Melanocyte of skin (primary cell): ENCODE results near the gene ZIK1. TPM values are rescaled to one million over a fixed set of nuclear protein-coding genes. Genes with fewer than 3 reads are reported as not detected.

Experiments
- total RNA-seq, 2 donors: library from RNA; depleted of rRNA; stranded (reverse); fragments of >200 nt; gene quantifications; 2 replicates each; pipeline ENCODE4 v1.2.3, GENCODE V29; 2012

Gene ZIK1
- total RNA-seq, result 10 to 100 TPM in 1 of 2 donors, 1 to 10 TPM in 1; 9.3 to 14.7 TPM

GRCh38 chr19:57583521-57584416, at the start of gene ZIK1:
ZIK1 (plus strand) TSS chr19:57584145; CDS start chr19:57584357, 212 bp downstream.

GRCh38 chr19:57559404-57560025, 24.4 kb upstream of the ZIK1 start, which contains the start of gene ZNF550:
ZNF550 (minus strand) TSS chr19:57559863; CDS start chr19:57559682, 181 bp downstream.

GRCh38 chr19:57578487-57579205, 5.3 kb upstream of the ZIK1 start, which contains the start of gene ZNF416:
ZNF416 (minus strand) TSS chr19:57578911; CDS start chr19:57578704, 207 bp downstream.

DNA sequence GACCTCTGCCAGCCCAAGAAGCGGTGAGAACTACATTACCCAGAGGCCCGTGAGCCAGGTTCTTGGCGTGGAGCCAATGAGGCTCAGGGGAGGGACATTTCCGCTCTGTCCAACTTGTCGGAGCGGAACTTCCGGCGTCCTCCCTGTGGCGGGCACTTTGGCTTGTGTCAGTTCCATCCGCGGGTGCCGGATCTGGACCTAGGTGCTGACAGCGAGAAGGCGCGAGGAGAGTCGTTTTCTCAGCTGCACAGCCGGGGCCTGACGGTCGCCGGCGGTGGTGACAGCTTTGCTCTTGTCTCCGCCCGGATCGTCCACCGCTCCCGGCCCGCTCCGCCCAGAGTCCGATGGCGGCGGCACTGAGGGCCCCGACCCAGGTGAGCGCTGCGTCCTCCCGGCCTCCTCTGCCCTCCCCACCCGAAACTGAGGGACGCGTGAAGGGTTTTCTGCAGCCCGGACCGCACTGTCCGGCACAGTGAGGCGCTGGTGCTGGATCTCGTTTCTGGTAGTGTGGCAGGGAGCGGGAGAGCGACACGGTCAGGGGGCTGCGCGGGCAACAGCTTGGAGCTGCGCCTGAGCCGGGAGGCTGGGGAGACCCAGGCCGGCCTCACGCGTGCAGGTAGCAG, 15.9 kb downstream of the ZIK1 start, which contains the start of gene ZNF530:
Gene ZNF530 (plus strand): TSS at position 125 of the 623 bp plus-strand sequence. CDS start 4,461 bp downstream, outside the sequence.

DNA sequence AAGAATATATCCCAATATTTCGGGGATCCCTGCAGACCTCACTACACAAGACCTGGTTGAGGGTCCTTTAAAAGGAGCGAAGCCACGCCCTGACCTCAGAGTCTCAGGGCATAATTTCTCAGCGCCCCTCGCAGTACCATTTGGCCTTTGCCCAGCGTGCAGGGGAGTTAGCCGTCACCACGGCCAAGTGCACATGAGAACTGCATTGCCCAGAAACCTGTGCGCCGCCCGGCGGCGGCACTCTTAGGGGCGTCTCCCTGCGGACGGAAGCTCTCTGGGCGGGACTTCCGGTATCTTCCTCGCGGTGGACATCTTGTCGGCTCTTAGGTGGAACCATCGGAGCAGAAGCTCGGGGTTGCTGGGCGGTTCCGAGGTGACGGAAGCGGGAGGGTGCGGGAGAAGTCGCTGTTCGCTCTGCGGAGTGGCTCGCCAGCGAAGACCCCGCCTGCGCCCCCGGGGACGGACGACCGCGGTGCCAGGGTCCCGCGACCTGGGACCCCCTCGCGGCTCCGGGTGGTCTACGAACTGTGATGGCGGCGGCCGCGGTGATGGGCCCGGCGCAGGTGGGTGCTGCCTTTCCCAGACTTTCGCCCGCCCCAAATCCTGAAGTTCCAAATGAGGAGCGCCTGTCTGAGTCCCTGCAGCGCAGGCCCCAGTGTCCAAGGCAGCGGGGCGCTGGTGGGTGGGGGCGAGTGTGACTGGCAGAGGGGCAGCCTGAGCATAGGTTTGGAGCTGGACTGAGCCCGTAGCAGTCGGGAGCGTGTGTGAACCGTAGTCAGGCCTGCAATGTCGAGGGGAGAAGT, 30.2 kb downstream of the ZIK1 start, which contains the start of gene ZNF134:
Gene ZNF134 (plus strand): TSS at position 302 of the 803 bp plus-strand sequence. CDS start 5,227 bp downstream, outside the sequence.

DNA sequence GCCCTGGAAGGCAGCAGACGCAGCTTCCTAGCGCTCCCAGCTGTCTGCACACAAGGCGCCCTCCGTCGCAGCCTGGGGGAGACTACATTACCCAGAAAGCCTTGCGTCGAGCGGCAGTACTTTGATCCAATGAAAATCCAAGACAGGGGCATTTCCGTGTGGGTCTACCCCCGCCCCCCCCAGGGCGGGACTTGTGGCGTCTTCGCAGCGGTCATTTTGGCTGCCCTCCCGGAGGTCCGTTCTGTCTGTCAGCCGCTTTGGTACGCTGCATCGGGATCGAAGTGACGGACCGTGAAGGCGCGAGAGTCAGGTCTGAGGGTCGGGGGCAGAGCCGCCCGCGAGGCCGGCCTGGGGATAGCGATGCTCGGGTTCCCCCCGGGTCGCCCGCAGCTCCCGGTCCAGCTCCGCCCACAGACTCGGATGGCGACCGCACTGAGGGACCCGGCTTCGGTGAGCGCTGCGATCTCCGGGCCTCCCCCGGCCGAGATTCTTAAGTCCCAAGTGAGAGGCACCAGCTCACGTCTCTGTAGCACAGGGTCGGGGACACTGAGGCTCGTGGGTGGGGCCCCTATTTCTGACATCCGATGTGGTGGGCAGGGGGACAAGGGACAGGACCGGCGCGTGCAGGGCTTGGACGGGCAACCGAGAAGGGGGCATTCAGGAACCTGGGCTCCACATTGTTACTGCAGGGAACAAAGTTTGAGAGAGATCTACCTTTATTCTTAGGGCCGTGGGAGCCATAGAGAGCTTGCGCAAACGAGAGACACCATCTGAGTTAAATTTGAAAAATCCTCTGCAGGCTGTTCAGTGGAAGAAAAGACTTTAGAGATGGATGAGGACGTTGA, 49.3 kb downstream of the ZIK1 start, which contains the start of gene ZNF211:
Gene ZNF211 (plus strand): TSS at position 182 of the 845 bp plus-strand sequence. CDS start 179 bp downstream, at position 361.

Other genes with a start within 250 kb of the ZIK1 start
- 1 to 10 TPM; 8.9 to 9.7 TPM for gene ZNF304, start 232.9 kb upstream of the ZIK1 start, total RNA-seq
- gene TRAPPC2B, start 220.6 kb upstream of the ZIK1 start, total RNA-seq, result 10 to 100 TPM; 14.8 to 16.3 TPM
- gene ZNF547, start 220.6 kb upstream of the ZIK1 start, total RNA-seq, result 1 to 10 TPM; 2.0 to 3.1 TPM
- gene ZNF548, start 194.3 kb upstream of the ZIK1 start, total RNA-seq, result 10 to 100 TPM; 15.5 to 16.7 TPM
- gene ZNF17, start 173.0 kb upstream of the ZIK1 start, total RNA-seq, result 10 to 100 TPM; 12.3 to 14.5 TPM
- gene ZNF749, start 148.8 kb upstream of the ZIK1 start, total RNA-seq, result 10 to 100 TPM; 71.9 to 86.3 TPM
- gene VN1R1, start 127.0 kb upstream of the ZIK1 start, total RNA-seq, result under 1 TPM; under 0.01 to 0.33 TPM
- 10 to 100 TPM; 16.0 to 16.2 TPM for gene ZNF772, start 106.6 kb upstream of the ZIK1 start, total RNA-seq
- 10 to 100 TPM; 12.7 to 21.7 TPM for gene ZNF419, start 96.4 kb upstream of the ZIK1 start, total RNA-seq
- gene ZNF773, start 84.2 kb upstream of the ZIK1 start, total RNA-seq, result 10 to 100 TPM; 16.7 to 27.9 TPM
- 10 to 100 TPM; 12.3 to 15.1 TPM for gene ZNF549, start 56.8 kb upstream of the ZIK1 start, total RNA-seq
- gene ZNF550, start 24.3 kb upstream of the ZIK1 start, total RNA-seq, result 1 to 10 TPM; 6.5 to 7.3 TPM
- gene ZNF416, start 5.2 kb upstream of the ZIK1 start, total RNA-seq, result 1 to 10 TPM; 4.8 to 5.7 TPM
- 1 to 10 TPM; 7.6 to 7.7 TPM for gene ZNF530, start 15.7 kb downstream of the ZIK1 start, total RNA-seq
- 10 to 100 TPM; 20.0 to 21.6 TPM for gene ZNF134, start 30.1 kb downstream of the ZIK1 start, total RNA-seq
- gene ZNF211, start 49.0 kb downstream of the ZIK1 start, total RNA-seq, result 1 to 10 TPM; 9.0 to 9.6 TPM
- not detected for gene ZSCAN4, start 84.8 kb downstream of the ZIK1 start, total RNA-seq
- 10 to 100 TPM in 1 of 2 donors, 1 to 10 TPM in 1; 6.9 to 11.7 TPM for gene ZNF551, start 97.8 kb downstream of the ZIK1 start, total RNA-seq
- gene ZNF154, start 125.1 kb downstream of the ZIK1 start, total RNA-seq, result 1 to 10 TPM; 2.7 to 5.9 TPM
- gene ZNF671, start 143.5 kb downstream of the ZIK1 start, total RNA-seq, result 10 to 100 TPM in 1 of 2 donors, 1 to 10 TPM in 1; 9.7 to 12.0 TPM
- gene ZNF776, start 162.7 kb downstream of the ZIK1 start, total RNA-seq, result 10 to 100 TPM; 14.7 to 15.5 TPM
- gene ZNF586, start 185.5 kb downstream of the ZIK1 start, total RNA-seq, result 10 to 100 TPM in 1 of 2 donors, 1 to 10 TPM in 1; 9.6 to 12.0 TPM
- 1 to 10 TPM; 5.0 to 8.3 TPM for gene ZNF552, start 230.8 kb downstream of the ZIK1 start, total RNA-seq
- gene ZNF587B, start 246.2 kb downstream of the ZIK1 start, total RNA-seq, result 10 to 100 TPM; 13.4 to 34.0 TPM